ENCODE results near the gene RYR2. TPM values are rescaled to one million over a fixed set of nuclear protein-coding genes. Genes with fewer than 3 reads are reported as not detected.

RYR2 gene
- polyA plus RNA-seq, 1 of the 3 experiments (the other 2 are of a cell fraction) = under 0.01 TPM

GRCh38 chr1:237226177-237226944 is 184.4 kb downstream of the RYR2 start:
- Histone ChIP-seq H4K20me1 (ENCODE audit: insufficient read depth) (no peaks in the 10 kb centered on the region), H3K36me3 (replicated peaks in 1 of 2; ENCODE audit: control insufficient read depth in 1 of 2, insufficient read depth in 2 of 2, low read length in 1 of 2) (no peaks in the 10 kb centered on the region), H3K9me2 (no peaks in the 10 kb centered on the region), H3K27ac (ENCODE audit: low read depth in 2 of 2, low read length in 1 of 2) (no peak overlapping the region), H3K9me3 (0 out of 2 replicates have a peak, but pooled peaks cover 3% of the 10 kb centered on the region), H3K27me3 (ENCODE audit: insufficient read depth) (no peaks in the 10 kb centered on the region), H3K4me1 (ENCODE audit: control insufficient read depth in 1 of 2, insufficient read depth in 2 of 2, low read depth in 1 of 2, low read length in 1 of 2) (no peaks in the 10 kb centered on the region; a peak in 1 of 4 replicates), H3K79me2 (ENCODE audit: insufficient read depth) (no peaks in the 10 kb centered on the region), H3K9ac (no peak overlapping the region), H3F3A (replicated peaks; ENCODE audit: insufficient read depth) (no peaks in the 10 kb centered on the region), H2AFZ (ENCODE audit: low read depth) (no peak overlapping the region), H3K4me3 (ENCODE audit: low read depth in 2 of 2, low read length in 1 of 2) (no peak overlapping the region), H3K4me2 (no peak overlapping the region)
- ChIA-PET CTCF (no interaction called here), POLR2A (no interaction called here)
- 53% methylated on average over 13 of the region's 13 CpGs for WGBS (ENCODE audit: low lambda C conversion rate)
- TF ChIP-seq GABPA (IDR thresholded peaks at IDR 0.05; ENCODE audit: low read depth) = no peak
- no peak for TF ChIP-seq NFIC (IDR thresholded peaks at IDR 0.05; ENCODE audit: borderline replicate concordance)
- TF ChIP-seq TEAD4 (IDR thresholded peaks at IDR 0.05; ENCODE audit: borderline replicate concordance, insufficient read depth) = no peak
- no peak for DNase-seq

- no peak overlapping the region for H3K27ac ChIP-seq (ENCODE audit: low read depth in 2 of 2, low read length in 1 of 2)
- no peaks in the 10 kb centered on the region for H3K36me3 ChIP-seq (replicated peaks in 1 of 2; ENCODE audit: control insufficient read depth in 1 of 2, insufficient read depth in 2 of 2, low read length in 1 of 2)
- no peaks in the 10 kb centered on the region; a peak in 1 of 4 replicates for H3K4me1 ChIP-seq (ENCODE audit: control insufficient read depth in 1 of 2, insufficient read depth in 2 of 2, low read depth in 1 of 2, low read length in 1 of 2)
- no peak overlapping the region for H3K4me2 ChIP-seq
- no peak overlapping the region for H3K4me3 ChIP-seq (ENCODE audit: low read depth in 2 of 2, low read length in 1 of 2)
- no peaks in the 10 kb centered on the region for H3K79me2 ChIP-seq (ENCODE audit: insufficient read depth)
- 68% methylated on average over 4 of the region's 4 CpGs for WGBS (ENCODE audit: low lambda C conversion rate)
- ChIA-PET CTCF (interaction anchor here (1.0 kb wide), 1 partner anchor 193 kb away, joined by 3 read pairs; no protein-coding TSS in a partner anchor), POLR2A (no interaction called here)
- 0 out of 2 replicates have a peak, but pooled peaks cover 3% of the 10 kb centered on the region for H3K9me3 ChIP-seq
- no peak overlapping the region for H2AFZ ChIP-seq (ENCODE audit: low read depth)
- H3K9me2 ChIP-seq = no peaks in the 10 kb centered on the region
- no peak overlapping the region for H3K9ac ChIP-seq
- H3F3A ChIP-seq (replicated peaks; ENCODE audit: insufficient read depth) = no peaks in the 10 kb centered on the region
- TF ChIP-seq FOSL2 (IDR thresholded peaks at IDR 0.05; ENCODE audit: borderline replicate concordance, low read depth) (no peak), EZH2phosphoT487 (IDR thresholded peaks at IDR 0.05; ENCODE audit: borderline replicate concordance, low read depth) (no peak), FOXM1 (IDR thresholded peaks at IDR 0.05; ENCODE audit: low read depth) (no peak), EP300 (IDR thresholded peaks at IDR 0.05; ENCODE audit: borderline replicate concordance in 1 of 2, low read depth in 1 of 2, low read length in 1 of 2) (no peak), ZBTB33 (IDR thresholded peaks at IDR 0.05; ENCODE audit: borderline replicate concordance, low read depth) (no peak), RCOR1 (IDR thresholded peaks at IDR 0.05; ENCODE audit: low read length) (no peak), SMC3 (IDR thresholded peaks at IDR 0.05; ENCODE audit: low read depth, low read length) (no peak), USF2 (IDR thresholded peaks at IDR 0.05; ENCODE audit: borderline replicate concordance, low read depth, low read length) (no peak), MXI1 (IDR thresholded peaks at IDR 0.05; ENCODE audit: low read depth, low read length) (no peak)
- no peak for DNase-seq
- no peaks in the 10 kb centered on the region for H4K20me1 ChIP-seq (ENCODE audit: insufficient read depth)
- no peaks in the 10 kb centered on the region for H3K27me3 ChIP-seq (ENCODE audit: insufficient read depth)
Measured at GRCh38 chr1:237227476-237227875, 185.5 kb downstream of the RYR2 start.

Measured in SK-N-SH (cell line).